Inflammatory macrophage treated with lipopolysaccharide for 1 hour (primary cell): ENCODE data around the gene SAMD11.
"Not testable (repeated sequence)": the region's sequence is repeated elsewhere in the genome, so short reads cannot be mapped to it uniquely, and the experiment has no call there.

Experiments used
- DNase-seq, 2 donors: peaks; one replicate each; pipeline ENCODE4 v3.0.0-alpha.2; 2020 to 2022

The SAMD11 gene

GRCh38 chr1:965526-966134 lies 41.9 kb downstream of the SAMD11 start:
- DNase-seq: no peak

- DNase-seq: peak in 1 of 2 donors; percentile 10
Observed at GRCh38 chr1:966135-966703, 42.5 kb downstream of the SAMD11 start, which contains the start of gene PLEKHN1. Gene PLEKHN1, plus strand, starts transcription at chr1:966482. Its CDS starts 50 bp downstream, at chr1:966532.

GRCh38 chr1:966704-967300 lies 43.1 kb downstream of the SAMD11 start:
- peak; percentile 31 to 66 for DNase-seq

- DNase-seq: no peak
Observed at GRCh38 chr1:967466-968343, 44.0 kb downstream of the SAMD11 start.

- DNase-seq: no peak
Observed at GRCh38 chr1:969260-969855, 45.6 kb downstream of the SAMD11 start.

- no peak for DNase-seq
Observed at GRCh38 chr1:970242-970972, 46.7 kb downstream of the SAMD11 start.

GRCh38 chr1:970973-971730 lies 47.4 kb downstream of the SAMD11 start:
- no peak for DNase-seq

- DNase-seq: no peak
Observed at GRCh38 chr1:971751-972506, 48.2 kb downstream of the SAMD11 start.

GRCh38 chr1:972726-973458 lies 49.2 kb downstream of the SAMD11 start:
- DNase-seq: no peak

GRCh38 chr1:973459-974292 lies 50.0 kb downstream of the SAMD11 start:
- no peak for DNase-seq

- DNase-seq: no peak
Observed at GRCh38 chr1:974293-974640, 50.5 kb downstream of the SAMD11 start.

- no peak for DNase-seq
Observed at GRCh38 chr1:974687-975328, 51.1 kb downstream of the SAMD11 start.

GRCh38 chr1:975365-975764 lies 51.6 kb downstream of the SAMD11 start:
- DNase-seq: no peak

- DNase-seq: peak; percentile 38 to 62
Observed at GRCh38 chr1:975896-976683, 52.4 kb downstream of the SAMD11 start.

- DNase-seq: not testable (repeated sequence)
Observed at GRCh38 chr1:976791-977190, 53.1 kb downstream of the SAMD11 start.

- no peak for DNase-seq
Observed at GRCh38 chr1:978069-978834, 54.5 kb downstream of the SAMD11 start.
